Suprapubic skin (tissue), 4 donors: ENCODE results near the gene KRTAP5-10.

Experiments used
- CTCF ChIP-seq, 2 donors: fragments of 200-600 bp in 1 of 2; fragments of 450-650 bp in 1 of 2; sonication (generic) in 1 of 2; IDR thresholded peaks; one replicate each; pipeline ENCODE4 v1.5.1; 2016 to 2019; ENCODE audit warnings: antibody characterized with exemption in 2 of 2, mild to moderate bottlenecking in 1 of 2, moderate library complexity in 1 of 2
- POLR2A ChIP-seq, 2 donors: fragments of 450-650 bp; IDR thresholded peaks; one replicate each; pipeline ENCODE4 v1.6.1; 2017; ENCODE audit warnings: antibody characterized with exemption in 2 of 2, mild to moderate bottlenecking in 2 of 2, moderate library complexity in 2 of 2
- POLR2AphosphoS5 ChIP-seq, 3 donors: sonication (generic); formaldehyde crosslinking; IDR thresholded peaks; one replicate each; pipeline ENCODE4 v1.6.1; 2017; ENCODE audit warnings: antibody characterized with exemption in 3 of 3

GRCh38 chr11:71525938-71526495, 39.3 kb upstream of the KRTAP5-10 start:
- no peak for TF ChIP-seq CTCF (IDR thresholded peaks at IDR 0.05)
- no peak for TF ChIP-seq POLR2A (IDR thresholded peaks at IDR 0.05)
- no peak for TF ChIP-seq POLR2AphosphoS5 (IDR thresholded peaks at IDR 0.05)
